PC-3 (cell line): ENCODE results near the gene PGC.

Experiments
- EZH2 ChIP-seq: fragments of 300-600 bp; sonication (generic); IDR thresholded peaks from one replicate; pipeline ENCODE4 v1.6.1; 2017; ENCODE audit warnings: antibody characterized with exemption, mild to moderate bottlenecking, low read length; ENCODE audit not compliant: unreplicated experiment
- TF ChIP-seq, protein P1 (sequence below): fragments of 300-600 bp; sonication (generic); conservative IDR thresholded peaks from 2 replicates; pipeline ENCODE4 v1.5.1; 2017; ENCODE audit warnings: antibody characterized with exemption, low read depth, mild to moderate bottlenecking, low read length

GRCh38 chr6:41707565-41708200 lies 39.5 kb downstream of the PGC start:
- no peak for TF ChIP-seq EZH2
- TF ChIP-seq, protein P1, sequence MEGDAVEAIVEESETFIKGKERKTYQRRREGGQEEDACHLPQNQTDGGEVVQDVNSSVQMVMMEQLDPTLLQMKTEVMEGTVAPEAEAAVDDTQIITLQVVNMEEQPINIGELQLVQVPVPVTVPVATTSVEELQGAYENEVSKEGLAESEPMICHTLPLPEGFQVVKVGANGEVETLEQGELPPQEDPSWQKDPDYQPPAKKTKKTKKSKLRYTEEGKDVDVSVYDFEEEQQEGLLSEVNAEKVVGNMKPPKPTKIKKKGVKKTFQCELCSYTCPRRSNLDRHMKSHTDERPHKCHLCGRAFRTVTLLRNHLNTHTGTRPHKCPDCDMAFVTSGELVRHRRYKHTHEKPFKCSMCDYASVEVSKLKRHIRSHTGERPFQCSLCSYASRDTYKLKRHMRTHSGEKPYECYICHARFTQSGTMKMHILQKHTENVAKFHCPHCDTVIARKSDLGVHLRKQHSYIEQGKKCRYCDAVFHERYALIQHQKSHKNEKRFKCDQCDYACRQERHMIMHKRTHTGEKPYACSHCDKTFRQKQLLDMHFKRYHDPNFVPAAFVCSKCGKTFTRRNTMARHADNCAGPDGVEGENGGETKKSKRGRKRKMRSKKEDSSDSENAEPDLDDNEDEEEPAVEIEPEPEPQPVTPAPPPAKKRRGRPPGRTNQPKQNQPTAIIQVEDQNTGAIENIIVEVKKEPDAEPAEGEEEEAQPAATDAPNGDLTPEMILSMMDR = no peak
